ENCODE measurements around the gene PABPN1L.

Gene PABPN1L

DNA sequence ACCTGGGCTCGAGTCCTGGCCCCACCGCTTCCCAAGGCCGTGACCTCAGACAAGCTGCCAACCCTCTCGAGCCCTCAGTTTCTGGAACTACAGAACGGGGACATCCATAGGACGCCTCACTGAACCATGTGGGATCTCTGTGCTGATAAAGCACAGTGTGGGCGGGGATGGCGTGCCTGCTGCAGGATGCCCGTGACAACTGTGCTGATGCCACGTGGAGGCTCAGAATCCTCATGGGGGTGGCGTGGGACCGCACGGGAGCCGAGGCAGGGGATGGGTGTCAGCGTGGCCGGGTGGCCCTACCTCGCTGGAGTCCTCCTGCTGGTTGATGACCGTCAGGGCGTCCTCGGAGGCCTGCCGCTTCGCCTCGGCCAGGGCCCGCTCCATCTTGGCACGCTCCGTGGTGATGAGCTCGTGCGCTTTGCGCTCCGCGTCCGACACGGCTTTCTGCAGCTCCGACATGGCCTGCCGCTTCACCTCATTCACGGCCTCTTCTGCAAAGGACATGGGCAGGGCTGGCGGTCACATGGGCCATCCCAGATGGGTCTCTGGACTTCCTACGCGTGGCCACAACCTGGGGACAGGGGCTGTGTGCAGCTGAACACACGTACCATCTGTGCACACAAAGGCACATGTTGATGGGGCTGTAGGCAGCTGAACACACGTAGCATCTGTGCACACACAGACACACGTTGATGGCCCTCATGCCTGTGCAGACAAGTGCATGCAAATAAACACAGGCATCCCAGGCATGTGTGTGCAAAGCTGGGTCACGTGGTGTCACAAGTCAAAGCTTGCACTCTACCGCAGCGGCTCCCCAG, 12.7 kb upstream of the PABPN1L start:
- no peak overlapping the region for H3K4me3 ChIP-seq
- no peak overlapping the region for H3K27ac ChIP-seq
- no peak for DNase-seq (ENCODE audit: low spot score)
- TF ChIP-seq CTCF (IDR thresholded peaks at IDR 0.05) = no peak

DNA sequence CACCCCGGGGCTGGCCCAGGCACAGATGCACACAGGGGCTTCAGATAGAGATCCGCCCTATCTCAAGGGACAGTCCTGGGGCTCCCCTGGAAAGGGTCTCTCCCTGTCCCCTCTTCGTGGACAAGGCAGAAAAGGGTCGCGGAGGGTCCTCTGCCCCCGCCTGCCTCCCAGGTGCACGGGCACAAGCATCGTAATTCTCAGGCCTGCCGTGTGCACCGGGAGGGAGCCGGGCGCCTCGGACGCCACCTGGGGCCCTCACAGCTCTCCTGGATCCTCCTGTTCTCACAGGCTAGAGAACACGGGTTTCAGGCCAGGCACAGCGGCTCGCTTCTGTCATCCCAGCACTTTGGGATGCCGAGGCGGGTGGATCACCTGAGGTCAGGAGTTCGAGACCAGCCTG, 11.9 kb upstream of the PABPN1L start:
- Histone ChIP-seq H3K4me3 (no peak overlapping the region), H3K27ac (no peak overlapping the region)
- DNase-seq (ENCODE audit: low spot score) = no peak
- no peak for TF ChIP-seq CTCF (IDR thresholded peaks at IDR 0.05)

GRCh38 chr16:88877564-88878289, 11.3 kb upstream of the PABPN1L start:
- DNase-seq (ENCODE audit: low spot score) = no peak
- TF ChIP-seq CTCF (IDR thresholded peaks at IDR 0.05) = no peak
- no peak overlapping the region for H3K27ac ChIP-seq
- no peak overlapping the region for H3K4me3 ChIP-seq

GRCh38 chr16:88876942-88877526, 10.6 kb upstream of the PABPN1L start:
- Histone ChIP-seq H3K4me3 (no peak overlapping the region), H3K27ac (no peak overlapping the region)
- no peak for DNase-seq (ENCODE audit: low spot score)
- TF ChIP-seq CTCF (IDR thresholded peaks at IDR 0.05) = no peak

DNA sequence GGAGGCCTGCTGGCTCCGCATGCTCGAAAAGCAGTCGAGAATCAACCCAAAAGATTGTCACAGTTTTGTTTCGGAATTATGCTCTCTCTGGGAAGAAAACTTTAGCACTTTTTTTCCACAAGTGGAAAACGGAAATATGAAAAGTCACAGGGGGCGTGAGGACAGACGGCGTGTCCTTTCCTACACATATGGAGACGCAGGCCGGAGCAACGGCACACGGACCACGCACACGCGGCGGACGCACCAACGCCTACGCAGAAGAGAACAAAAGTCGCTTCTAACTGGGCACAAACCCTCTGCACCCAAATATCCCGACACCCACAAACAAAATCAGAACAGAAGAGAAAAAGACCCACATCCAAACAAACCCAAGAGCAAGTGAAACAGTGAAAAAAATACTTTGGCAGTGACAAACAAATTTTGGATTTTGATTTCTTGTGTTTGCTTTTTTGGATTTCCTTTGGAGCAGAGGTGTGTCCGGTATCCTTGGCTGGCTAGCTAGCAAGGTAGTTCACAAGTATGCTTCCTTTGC, 9.3 kb upstream of the PABPN1L start:
- no peak for DNase-seq (ENCODE audit: low spot score)
- Histone ChIP-seq H3K27ac (no peak overlapping the region), H3K4me3 (no peak overlapping the region)
- TF ChIP-seq CTCF (IDR thresholded peaks at IDR 0.05) = no peak

DNA sequence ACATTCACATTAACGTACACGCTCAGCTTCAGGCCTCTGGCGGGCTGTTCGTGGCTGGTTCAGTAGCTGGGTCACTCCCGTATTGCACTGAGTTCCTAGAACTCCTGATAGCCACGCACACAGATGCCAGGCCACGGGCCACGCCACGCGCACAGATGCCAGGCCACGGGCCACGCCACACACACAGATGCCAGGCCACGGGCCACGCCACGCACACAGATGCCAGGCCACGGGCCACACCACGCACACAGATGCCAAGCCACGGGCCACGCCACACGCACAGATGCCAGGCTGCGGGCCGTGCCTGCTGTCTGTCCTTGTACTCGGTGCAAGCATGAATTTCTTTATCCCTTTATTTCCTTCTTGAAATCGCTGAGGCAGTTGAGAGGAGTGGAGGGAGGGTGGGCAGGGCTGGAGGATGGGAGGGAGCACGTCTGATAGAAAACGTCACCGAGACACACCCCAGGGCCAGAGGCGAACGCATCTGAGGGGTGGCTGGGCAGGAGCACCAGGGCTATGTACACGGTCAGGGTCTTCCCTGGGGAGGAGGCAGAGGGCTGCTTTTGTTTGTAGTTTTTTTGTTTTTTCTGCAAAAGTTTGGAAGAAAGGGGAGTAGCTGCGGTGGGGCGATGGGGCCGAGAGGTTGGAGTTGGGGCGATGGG, 8.6 kb upstream of the PABPN1L start:
- TF ChIP-seq CTCF (IDR thresholded peaks at IDR 0.05) = no peak
- no peak overlapping the region for H3K4me3 ChIP-seq
- no peak for DNase-seq (ENCODE audit: low spot score)

More for the DNA sequence above, 8.6 kb upstream of the PABPN1L start:
- no peak overlapping the region for H3K27ac ChIP-seq
